HepG2 (cell line): Measurements from ENCODE around the gene ADARB1. TPM values are rescaled to one million over a fixed set of nuclear protein-coding genes. Genes with fewer than 3 reads are reported as not detected.

Source experiments
- ATAC-seq: fragments of 200-7000 bp; cut with Tn5 transposase; 3 replicates; pipeline ENCODE4 v1.9.1; 2020; ENCODE audit warnings: mild to moderate bottlenecking, moderate library complexity
- BruUV-seq: library from RNA; stranded (reverse); fragments of 400-500 nt; replicated peaks from 2 replicates; lab custom pipeline; 2021; lab: Mats Ljungman, UMichigan
- CTCF ChIA-PET: fragments of 300-600 bp; formaldehyde crosslinking; extraction: SDS; loops from one replicate; lab custom pipeline; 2021; ENCODE audit warnings: low total read pairs, inconsistent platforms, low intra/inter-chr PET ratio; lab: Yijun Ruan, JAX
- POLR2A ChIA-PET: fragments of 350-600 bp; sonication (Branson Sonifier 250); formaldehyde crosslinking; loops from one replicate; lab custom pipeline; 2020; ENCODE audit warnings: antibody characterized with exemption, inconsistent platforms; lab: Yijun Ruan, JAX
- DNase-seq: peaks from one replicate; pipeline ENCODE4 v3.0.0-alpha.2; 2015; ENCODE audit warnings: low spot score
- FAIRE-seq: peaks from 3 replicates; lab custom pipeline; 2011; peaks lifted over from hg19 to GRCh38; lab: Jason Lieb, UNC
- H2AFZ ChIP-seq: one replicate; pipeline ENCODE4 v1.6.1; 2011; ENCODE audit warnings: low read length, inconsistent platforms
- H3K27ac ChIP-seq: fragments of 300-600 bp; 3 replicates; pipeline ENCODE4 v1.8.0; 2011; ENCODE audit warnings: mixed run types, mild to moderate bottlenecking, mixed read lengths, low read length, inconsistent platforms; ENCODE audit not compliant: insufficient read depth; ENCODE audit errors: extremely low read length
- H3K27me3 ChIP-seq, 2 experiments: fragments of 200-600 bp in 1 of 2; 2 replicates in 1 of 2; 3 replicates in 1 of 2; pipeline versions ENCODE4 v1.6.0 to v1.8.0; 2011; ENCODE audit warnings: low read length in 2 of 2, mild to moderate bottlenecking in 2 of 2, moderate library complexity in 2 of 2, inconsistent platforms in 1 of 2; ENCODE audit not compliant: insufficient read depth in 2 of 2, control insufficient read depth in 1 of 2
- H3K36me3 ChIP-seq, 2 experiments: fragments of 200-600 bp in 1 of 2; replicated peaks in 1 of 2; 2 replicates in 1 of 2; 3 replicates in 1 of 2; pipeline versions ENCODE4 v1.5.1 to v1.8.0; 2011; ENCODE audit warnings: low read length in 2 of 2, inconsistent platforms in 1 of 2; ENCODE audit not compliant: insufficient read depth in 2 of 2, control insufficient read depth in 1 of 2
- H3K4me1 ChIP-seq: 2 replicates; pipeline ENCODE4 v1.5.1; 2012; ENCODE audit warnings: low read length, inconsistent platforms; ENCODE audit not compliant: insufficient read depth
- H3K4me2 ChIP-seq: 2 replicates; pipeline ENCODE4 v1.6.0; 2011; ENCODE audit warnings: low read depth, low read length, inconsistent platforms
- H3K4me3 ChIP-seq, 3 experiments: fragments of 200-600 bp in 1 of 3; sonication (generic), shearing (Covaris generic) in 1 of 3; replicated peaks in 1 of 3; 2 replicates each; pipeline ENCODE4 v1.5.1; 2011 to 2016; ENCODE audit warnings: low read length in 3 of 3, inconsistent platforms in 2 of 3, low read depth in 2 of 3, mild to moderate bottlenecking in 2 of 3, control low read depth in 1 of 3, mixed read lengths in 1 of 3; ENCODE audit not compliant: insufficient read depth in 1 of 3
- H3K79me2 ChIP-seq: one replicate; pipeline ENCODE4 v1.6.1; 2011; ENCODE audit warnings: low read length, inconsistent platforms; ENCODE audit not compliant: insufficient read depth
- H3K9ac ChIP-seq: 2 replicates; pipeline ENCODE4 v1.6.0; 2011; ENCODE audit warnings: mild to moderate bottlenecking, low read depth, low read length, inconsistent platforms; ENCODE audit not compliant: insufficient read depth
- H3K9me3 ChIP-seq: 2 replicates; pipeline ENCODE4 v1.5.1; 2012; ENCODE audit warnings: mild to moderate bottlenecking, low read length
- H4K20me1 ChIP-seq: 2 replicates; pipeline ENCODE4 v1.6.0; 2011; ENCODE audit warnings: inconsistent platforms, mild to moderate bottlenecking, low read length, moderate library complexity; ENCODE audit not compliant: insufficient read depth
- DMAP1 ChIP-seq: IDR thresholded peaks from 2 replicates; pipeline ENCODE4 v1.6.1; 2016
- GTF2F1 ChIP-seq: fragments of 150-350 bp; IDR thresholded peaks from 2 replicates; pipeline ENCODE4 v1.6.1; 2014; ENCODE audit warnings: low read length
- HDAC6 ChIP-seq: fragments of 200-600 bp; sonication (generic); IDR thresholded peaks from 2 replicates; pipeline ENCODE4 v1.7.0; 2017; ENCODE audit warnings: mild to moderate bottlenecking, antibody characterized with exemption, low read length, low read depth
- IKZF4 ChIP-seq: sonication (generic); formaldehyde crosslinking; IDR thresholded peaks from 2 replicates; pipeline ENCODE4 v1.5.1; 2020; ENCODE audit warnings: borderline replicate concordance, mild to moderate bottlenecking, low read depth, missing genetic modification reagents; ENCODE audit errors: not compliant biosample characterization
- MAZ ChIP-seq, 2 experiments: sonication (generic) in 1 of 2; formaldehyde crosslinking in 1 of 2; IDR thresholded peaks; 2 replicates each; pipeline versions ENCODE4 v1.5.0 to v1.6.1; 2012 to 2020; ENCODE audit warnings: low read depth in 2 of 2, mild to moderate bottlenecking in 2 of 2, borderline replicate concordance in 1 of 2, improper control_type of control experiment in 1 of 2, low read length in 1 of 2, missing genetic modification reagents in 1 of 2, moderate library complexity in 1 of 2
- POLR2AphosphoS2 ChIP-seq: IDR thresholded peaks from 2 replicates; pipeline ENCODE4 v1.6.1; 2011; ENCODE audit warnings: low read depth, low read length, improper control_type of control experiment
- POLR2AphosphoS5 ChIP-seq: IDR thresholded peaks from 2 replicates; pipeline ENCODE4 v1.6.1; 2012; ENCODE audit warnings: low read depth, low read length
- SP4 ChIP-seq: sonication (generic); formaldehyde crosslinking; IDR thresholded peaks from 2 replicates; pipeline ENCODE4 v1.8.1; 2023; ENCODE audit warnings: mild to moderate bottlenecking, missing genetic modification reagents
- TEAD3 ChIP-seq: optimal IDR thresholded peaks from 2 replicates; pipeline ENCODE3; 2016; ENCODE audit warnings: borderline replicate concordance
- ZBTB1 ChIP-seq: sonication (generic); formaldehyde crosslinking; IDR thresholded peaks from 2 replicates; pipeline ENCODE4 v1.4.0; 2020; ENCODE audit warnings: missing genetic modification reagents, borderline replicate concordance
- ZNF124 ChIP-seq: sonication (generic); formaldehyde crosslinking; IDR thresholded peaks from 2 replicates; pipeline ENCODE4 v1.4.0; 2020; ENCODE audit warnings: missing genetic modification reagents
- ZNF136 ChIP-seq: sonication (generic); formaldehyde crosslinking; IDR thresholded peaks from 2 replicates; pipeline ENCODE4 v1.8.1; 2022; ENCODE audit warnings: low read depth, mild to moderate bottlenecking, moderate library complexity, missing genetic modification reagents
- ZNF224 ChIP-seq: sonication (generic); formaldehyde crosslinking; IDR thresholded peaks from 2 replicates; pipeline ENCODE4 v1.5.0; 2020; ENCODE audit warnings: mild to moderate bottlenecking, missing genetic modification reagents
- ZNF282 ChIP-seq: fragments of 450-650 bp; IDR thresholded peaks from 2 replicates; pipeline ENCODE4 v1.6.1; 2018; ENCODE audit not compliant: partially characterized antibody
- ZNF431 ChIP-seq: sonication (generic); formaldehyde crosslinking; IDR thresholded peaks from 2 replicates; pipeline ENCODE4 v1.9.0; 2022; ENCODE audit warnings: missing genetic modification reagents, low read depth, mild to moderate bottlenecking, borderline replicate concordance
- ZNF446 ChIP-seq: sonication (generic); formaldehyde crosslinking; IDR thresholded peaks from 2 replicates; pipeline ENCODE4 v1.5.0; 2020; ENCODE audit warnings: mild to moderate bottlenecking, missing genetic modification reagents
- ZNF652 ChIP-seq: IDR thresholded peaks from 2 replicates; pipeline ENCODE4 v1.6.1; 2016; ENCODE audit warnings: low read depth, borderline replicate concordance
- ZNF7 ChIP-seq: IDR thresholded peaks from 2 replicates; pipeline ENCODE4 v1.6.1; 2016; ENCODE audit warnings: missing biosample characterization, missing genetic modification reagents
- ZSCAN30 ChIP-seq: sonication (generic); formaldehyde crosslinking; IDR thresholded peaks from 2 replicates; pipeline ENCODE4 v1.5.0; 2020; ENCODE audit warnings: mild to moderate bottlenecking, missing genetic modification reagents
- WGBS: methylation state at CpG from one replicate; pipeline ENCODE4 v1.1.6; 2017; ENCODE audit warnings: low lambda C conversion rate; 5-methylcytosine and 5-hydroxymethylcytosine counted together
- in situ Hi-C: cut with HindIII; loops from 2 replicates; pipeline ENCODE4 v1.10.0; 2017; ENCODE audit warnings: low pct_unique_long_range_greater_than_20kb; ENCODE audit not compliant: extremely low pct_ligation_motif_present
- intact Hi-C: fragments of 100-400 bp; cut with micrococcal nuclease; formaldehyde crosslinking; loops from one replicate; pipeline ENCODE4 v1.10.0; 2022; ENCODE audit not compliant: unreplicated experiment
- polyA plus RNA-seq, 8 experiments: library from polyadenylated mRNA; depleted of rRNA in 3 of 8; stranded (reverse) in 7 of 8; unstranded in 1 of 8; fragments of >200 nt; fragmentation: Illumina TruSeq in 4 of 8; extraction: Trizol in 4 of 8; gene quantifications; 2 replicates each; pipeline versions ENCODE4 v1.2.1 to v1.2.3, GENCODE V29; 2011 to 2016; ENCODE audit warnings: low read depth in 4 of 8, missing spikeins in 1 of 8, mixed read lengths in 1 of 8; ENCODE audit not compliant: insufficient read depth in 1 of 8
- total RNA-seq, 5 experiments: library from RNA; depleted of rRNA; stranded (reverse); fragments of >200 nt; fragmentation: Illumina TruSeq; extraction: Trizol; gene quantifications; 2 replicates each; pipeline ENCODE4 v1.2.3, GENCODE V29; 2016; ENCODE audit warnings: low read depth in 1 of 5

The ADARB1 gene
- total and polyA plus RNA-seq, 2 of the 13 experiments (the other 11 are each of a cell fraction or from before 2014, with no cell fraction given): 6.6 to 10.0 TPM

DNA sequence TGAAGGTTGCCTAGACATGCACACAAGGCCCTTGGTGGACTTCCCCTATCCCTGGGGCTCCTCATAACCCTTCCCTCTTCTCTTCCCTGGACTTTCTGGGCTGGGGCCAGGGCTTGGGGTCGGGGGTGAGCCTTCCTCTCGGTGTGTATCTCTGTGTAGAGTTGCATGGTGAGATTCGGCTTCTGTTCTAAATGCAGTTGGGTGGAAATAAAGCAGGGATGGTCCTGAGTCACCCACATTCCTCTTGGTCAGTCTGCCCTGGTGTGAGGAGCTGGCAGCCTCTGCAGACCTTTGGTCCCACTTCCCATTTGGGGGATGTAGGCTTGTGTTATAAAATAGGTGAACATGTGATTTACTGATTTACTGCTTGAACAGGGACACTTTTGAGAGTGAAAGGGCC, 38.0 kb downstream of the ADARB1 start:
- ATAC-seq: no peak
- intact Hi-C loops: no loop called here
- H3K79me2 ChIP-seq: no peaks in the 10 kb centered on the region

DNA sequence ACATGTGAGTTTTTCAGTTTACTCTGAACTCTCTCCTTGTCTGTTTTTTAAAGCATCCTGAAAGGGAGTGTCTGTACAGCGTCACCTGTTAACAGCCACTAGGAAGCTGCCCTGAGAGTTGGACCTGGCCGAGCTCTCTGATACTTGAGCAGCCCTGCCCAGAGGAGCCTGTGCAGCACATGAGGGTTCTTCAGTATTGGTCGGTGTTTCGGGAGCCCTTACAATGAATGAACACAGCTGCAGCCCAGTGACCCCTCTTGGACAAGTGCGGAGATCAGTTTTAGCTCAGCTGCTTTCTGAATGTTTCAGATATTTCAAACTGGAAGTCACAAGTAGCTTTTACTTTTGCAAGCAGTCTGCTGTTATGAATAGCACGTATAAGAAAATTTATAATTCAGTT, 39.2 kb downstream of the ADARB1 start:
- H4K20me1 ChIP-seq: no peaks in the 10 kb centered on the region
- FAIRE-seq (no peak), DNase-seq (no peak), ATAC-seq (no peak)
- no peak overlapping the region for H3K4me3 ChIP-seq
- no peak overlapping the region for H3K27ac ChIP-seq
- H3K9me3 ChIP-seq: no peaks in the 10 kb centered on the region
- CTCF ChIA-PET: no interaction called here
- H3K36me3 ChIP-seq: peaks cover 0 to 1% of the 10 kb centered on the region in 2 experiments; a peak in 2 of 5 replicates
- H3K79me2 ChIP-seq: no peaks in the 10 kb centered on the region
- H3K4me1 ChIP-seq: no peaks in the 10 kb centered on the region
- H3K4me2 ChIP-seq: no peak overlapping the region
- WGBS: 96% methylated on average over 6 of the region's 6 CpGs
- H2AFZ ChIP-seq: no peak overlapping the region
- no peaks in the 10 kb centered on the region for H3K27me3 ChIP-seq
- intact Hi-C loops: no loop called here
- in situ Hi-C loops: no loop called here
- no TSS peak for BruUV-seq
- TF ChIP-seq ZNF124 (CRISPR knock-in tag) (no peak), ZBTB1 (CRISPR knock-in tag) (no peak), ZNF652 (CRISPR knock-in tag) (no peak)
- POLR2A ChIA-PET: no interaction called here
- H3K9ac ChIP-seq: no peak overlapping the region

More for the DNA sequence above, 38.0 kb downstream of the ADARB1 start:
- CTCF ChIA-PET: no interaction called here
- no peak overlapping the region for H3K4me2 ChIP-seq
- FAIRE-seq (no peak), DNase-seq (no peak)
- in situ Hi-C loops: no loop called here
- TF ChIP-seq POLR2AphosphoS2 (no peak), GTF2F1 (no peak), HDAC6 (no peak), ZNF282 (no peak), ZNF7 (CRISPR knock-in tag) (no peak), TEAD3 (CRISPR knock-in tag) (no peak), ZNF224 (no peak), IKZF4 (no peak), POLR2AphosphoS5 (no peak), ZNF431 (CRISPR knock-in tag) (no peak), ZSCAN30 (CRISPR knock-in tag) (no peak), SP4 (no peak), MAZ (IDR thresholded peaks at IDR 0.05; ENCODE audit: borderline replicate concordance, low read depth, low read length) (no peak), MAZ (CRISPR knock-in tag; IDR thresholded peaks at IDR 0.05; ENCODE audit: low read depth) (no peak), ZNF446 (CRISPR knock-in tag) (no peak), ZNF136 (CRISPR knock-in tag) (no peak), DMAP1 (CRISPR knock-in tag) (no peak)
- H2AFZ ChIP-seq: no peak overlapping the region
- no peaks in the 10 kb centered on the region for H3K9me3 ChIP-seq
- BruUV-seq: no TSS peak
- no peak overlapping the region for H3K9ac ChIP-seq
- 86% methylated on average over 3 of the region's 3 CpGs for WGBS
- H3K27ac ChIP-seq: no peak overlapping the region
- no peaks in the 10 kb centered on the region for H4K20me1 ChIP-seq
- H3K4me1 ChIP-seq: no peaks in the 10 kb centered on the region
- H3K27me3 ChIP-seq: no peaks in the 10 kb centered on the region
- H3K36me3 ChIP-seq: peaks cover 0 to 1% of the 10 kb centered on the region in 2 experiments; a peak in 2 of 5 replicates
- H3K4me3 ChIP-seq: no peak overlapping the region
- POLR2A ChIA-PET: no interaction called here
